Endodermal cell (in vitro differentiated cells): ENCODE results near the gene MTMR8. TPM values are rescaled to one million over a fixed set of nuclear protein-coding genes. Genes with fewer than 3 reads are reported as not detected.

Experiments used
- DNase-seq: peaks from one replicate; pipeline ENCODE4 v3.0.0-alpha.2; 2017
- H3K27ac ChIP-seq: 2 replicates; pipeline ENCODE4 v1.5.1; 2013; ENCODE audit warnings: mild to moderate bottlenecking, low read depth, low read length, moderate library complexity
- H3K27me3 ChIP-seq: 2 replicates; pipeline ENCODE4 v1.6.1; 2013; ENCODE audit warnings: mild to moderate bottlenecking, low read length, moderate library complexity; ENCODE audit not compliant: insufficient read depth, control insufficient read depth, poor library complexity, severe bottlenecking
- H3K36me3 ChIP-seq: 2 replicates; pipeline ENCODE4 v1.7.0; 2013; ENCODE audit warnings: mild to moderate bottlenecking, low read length, moderate library complexity; ENCODE audit not compliant: control insufficient read depth, insufficient read depth
- H3K4me1 ChIP-seq: one replicate; pipeline ENCODE4 v1.7.0; 2013; ENCODE audit warnings: low read length; ENCODE audit not compliant: control insufficient read depth, insufficient read depth
- H3K4me3 ChIP-seq: 2 replicates; pipeline ENCODE4 v1.5.1; 2013; ENCODE audit warnings: mild to moderate bottlenecking, low read length, moderate library complexity
- H3K9ac ChIP-seq: 2 replicates; pipeline ENCODE4 v1.6.1; 2013; ENCODE audit warnings: mild to moderate bottlenecking, low read length, moderate library complexity; ENCODE audit not compliant: poor library complexity, severe bottlenecking; ENCODE audit errors: extremely low read depth
- H3K9me3 ChIP-seq: 2 replicates; pipeline ENCODE4 v1.6.1; 2013; ENCODE audit warnings: mild to moderate bottlenecking, low read length, moderate library complexity; ENCODE audit not compliant: control insufficient read depth
- H3K27ac Mint-ChIP-seq: 2 replicates; pipeline ENCODE4 v1.8.0; 2020; ENCODE audit warnings: mixed read lengths
- H3K27me3 Mint-ChIP-seq: 2 replicates; pipeline ENCODE4 v1.8.0; 2021; ENCODE audit warnings: mild to moderate bottlenecking, mixed read lengths; ENCODE audit not compliant: insufficient read depth
- H3K36me3 Mint-ChIP-seq: 2 replicates; pipeline ENCODE4 v1.8.0; 2020; ENCODE audit warnings: low read depth, mixed read lengths
- H3K4me1 Mint-ChIP-seq: 2 replicates; pipeline ENCODE4 v1.8.0; 2020; ENCODE audit warnings: mixed read lengths
- H3K4me3 Mint-ChIP-seq: 2 replicates; pipeline ENCODE4 v1.8.0; 2020; ENCODE audit warnings: mild to moderate bottlenecking, moderate library complexity, mixed read lengths
- H3K9me3 Mint-ChIP-seq: 2 replicates; pipeline ENCODE4 v1.8.0; 2020; ENCODE audit warnings: mild to moderate bottlenecking, mixed read lengths
- WGBS, 2 experiments: methylation state at CpG; one replicate each; pipeline versions ENCODE4 v1.1.5 to v1.1.7; 2013; ENCODE audit warnings: missing lambda C conversion rate in 2 of 2, mixed read lengths in 1 of 2; ENCODE audit not compliant: insufficient coverage in 1 of 2, insufficient read length in 1 of 2; 5-methylcytosine and 5-hydroxymethylcytosine counted together
- total RNA-seq, 2 donors: library from RNA; stranded (reverse); fragmentation: NEBNext Ultra II Directional in 1 of 2; extraction: Animal tissue kit (Norgen Biotek cat#: 25700) in 1 of 2; gene quantifications; 2 replicates in 1 of 2; 3 replicates in 1 of 2; pipeline ENCODE4 v1.2.1, GENCODE V29; 2021
- TF ChIP-seq, protein P1 (sequence below): fragments of 200-600 bp; sonication (generic); conservative IDR thresholded peaks from 2 replicates; pipeline ENCODE4 v1.5.0; 2021; ENCODE audit warnings: antibody characterized with exemption, mild to moderate bottlenecking

MTMR8 gene
- total RNA-seq, 2 donors from 2014 or later: 4.0 to 4.3 TPM

DNA sequence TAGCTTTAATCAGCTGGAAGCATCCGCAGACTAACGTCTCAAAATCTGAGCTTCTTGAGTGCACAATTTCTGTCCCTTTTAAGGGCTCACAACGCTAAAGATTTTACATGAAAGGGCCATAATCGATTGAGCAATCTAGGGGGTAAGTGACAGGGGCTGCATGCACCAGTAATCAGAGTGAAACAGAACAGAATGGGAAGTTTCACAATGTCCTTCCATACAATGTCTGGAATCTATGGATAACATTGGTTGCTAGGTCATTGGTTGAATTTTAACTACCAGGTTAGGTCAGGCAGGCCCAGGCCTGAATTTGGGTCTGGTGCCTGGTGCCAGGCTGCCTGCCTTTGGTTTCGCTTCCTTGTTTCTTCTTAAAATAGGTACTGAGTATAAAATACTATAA lies 42.0 kb upstream of the MTMR8 start:
- no peak overlapping the region for H3K27ac ChIP-seq
- Mint-ChIP-seq H3K27me3 (no peaks in the 10 kb centered on the region), H3K27ac (no peak overlapping the region), H3K4me1 (no peaks in the 10 kb centered on the region), H3K36me3 (no peaks in the 10 kb centered on the region), H3K9me3 (peaks cover 56% of the 10 kb centered on the region), H3K4me3 (no peak overlapping the region)
- H3K4me1 ChIP-seq: no peaks in the 10 kb centered on the region
- H3K27me3 ChIP-seq: no peaks in the 10 kb centered on the region
- TF ChIP-seq, protein P1, sequence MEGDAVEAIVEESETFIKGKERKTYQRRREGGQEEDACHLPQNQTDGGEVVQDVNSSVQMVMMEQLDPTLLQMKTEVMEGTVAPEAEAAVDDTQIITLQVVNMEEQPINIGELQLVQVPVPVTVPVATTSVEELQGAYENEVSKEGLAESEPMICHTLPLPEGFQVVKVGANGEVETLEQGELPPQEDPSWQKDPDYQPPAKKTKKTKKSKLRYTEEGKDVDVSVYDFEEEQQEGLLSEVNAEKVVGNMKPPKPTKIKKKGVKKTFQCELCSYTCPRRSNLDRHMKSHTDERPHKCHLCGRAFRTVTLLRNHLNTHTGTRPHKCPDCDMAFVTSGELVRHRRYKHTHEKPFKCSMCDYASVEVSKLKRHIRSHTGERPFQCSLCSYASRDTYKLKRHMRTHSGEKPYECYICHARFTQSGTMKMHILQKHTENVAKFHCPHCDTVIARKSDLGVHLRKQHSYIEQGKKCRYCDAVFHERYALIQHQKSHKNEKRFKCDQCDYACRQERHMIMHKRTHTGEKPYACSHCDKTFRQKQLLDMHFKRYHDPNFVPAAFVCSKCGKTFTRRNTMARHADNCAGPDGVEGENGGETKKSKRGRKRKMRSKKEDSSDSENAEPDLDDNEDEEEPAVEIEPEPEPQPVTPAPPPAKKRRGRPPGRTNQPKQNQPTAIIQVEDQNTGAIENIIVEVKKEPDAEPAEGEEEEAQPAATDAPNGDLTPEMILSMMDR: no peak
- no peaks in the 10 kb centered on the region for H3K36me3 ChIP-seq
- no peak overlapping the region for H3K9ac ChIP-seq
- H3K9me3 ChIP-seq: peaks cover 1% of the 10 kb centered on the region
- no peak overlapping the region for H3K4me3 ChIP-seq
- no peak for DNase-seq
- WGBS, 2 experiments: 94% methylated on average over 4 of the region's 5 CpGs; no CpG with 5 or more reads in 1 of the 2 experiments

DNA sequence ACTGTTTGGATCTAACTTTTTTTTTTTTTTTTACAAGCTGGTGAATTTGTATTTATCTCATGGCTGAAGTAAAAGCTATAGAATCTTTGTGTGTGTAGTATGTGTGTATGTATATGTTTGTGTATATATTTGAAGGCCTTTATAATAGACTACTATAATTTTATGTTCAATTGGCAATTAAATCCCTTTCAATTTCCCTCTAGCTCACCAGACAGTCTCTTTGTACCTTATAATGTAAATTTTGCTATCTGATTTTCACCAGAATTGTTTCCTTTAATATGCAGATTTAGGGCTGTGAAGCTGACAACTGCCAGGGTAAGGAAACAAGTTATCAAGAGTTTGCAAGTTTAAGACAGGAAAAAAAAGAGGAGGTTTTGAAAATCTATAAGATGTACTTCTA lies 33.1 kb upstream of the MTMR8 start:
- H3K36me3 Mint-ChIP-seq: no peaks in the 10 kb centered on the region
- H3K4me3 Mint-ChIP-seq: no peak overlapping the region
- H3K4me3 ChIP-seq: no peak overlapping the region

DNA sequence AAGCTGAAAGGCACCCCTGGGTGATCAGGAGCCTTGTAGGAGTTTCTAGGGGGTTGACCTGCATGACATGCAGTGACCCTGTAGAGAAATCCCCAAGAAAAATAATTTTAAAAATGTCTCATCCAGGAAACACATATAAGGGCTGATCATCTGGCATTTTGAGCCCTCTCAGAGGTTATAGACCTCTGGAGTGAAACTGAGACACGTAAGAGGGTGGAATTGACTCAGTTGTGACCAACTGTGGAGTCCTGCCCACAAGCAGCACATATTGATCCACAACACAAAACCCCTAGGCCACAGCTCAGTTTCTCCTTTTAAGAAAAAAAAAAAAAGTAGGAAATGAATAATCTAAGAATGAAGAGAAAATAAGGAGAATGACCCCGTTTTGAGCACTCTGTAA lies 32.5 kb upstream of the MTMR8 start:
- H3K4me1 Mint-ChIP-seq: peaks cover 2% of the 10 kb centered on the region
- Histone ChIP-seq H3K4me1 (no peaks in the 10 kb centered on the region), H3K27ac (no peak overlapping the region), H3K9me3 (no peaks in the 10 kb centered on the region), H3K36me3 (no peaks in the 10 kb centered on the region), H3K27me3 (no peaks in the 10 kb centered on the region), H3K9ac (no peak overlapping the region), H3K4me3 (no peak overlapping the region)
- H3K36me3 Mint-ChIP-seq: no peaks in the 10 kb centered on the region
- no peaks in the 10 kb centered on the region for H3K27me3 Mint-ChIP-seq
- 70% methylated on average over 1 of the region's 2 CpGs; no CpG with 5 or more reads in 1 of the 2 experiments for WGBS, 2 experiments
- DNase-seq: no peak
- H3K4me3 Mint-ChIP-seq: no peak overlapping the region
- H3K9me3 Mint-ChIP-seq: peaks cover 46% of the 10 kb centered on the region
- H3K27ac Mint-ChIP-seq: peak overlapping the region; percentile 66
- TF ChIP-seq, protein P1: no peak

More for the DNA sequence above, 33.1 kb upstream of the MTMR8 start:
- H3K9me3 ChIP-seq: no peaks in the 10 kb centered on the region
- no peaks in the 10 kb centered on the region for H3K27me3 ChIP-seq
- no peak overlapping the region for H3K27ac ChIP-seq
- H3K36me3 ChIP-seq: no peaks in the 10 kb centered on the region
- H3K27ac Mint-ChIP-seq: no peak overlapping the region
- H3K4me1 Mint-ChIP-seq: peaks cover 2% of the 10 kb centered on the region
- no peaks in the 10 kb centered on the region for H3K4me1 ChIP-seq
- H3K9me3 Mint-ChIP-seq: peaks cover 52% of the 10 kb centered on the region
- no peak for DNase-seq
- H3K27me3 Mint-ChIP-seq: no peaks in the 10 kb centered on the region
- H3K9ac ChIP-seq: no peak overlapping the region
- TF ChIP-seq, protein P1: no peak
